H1 (cell line): Measurements from ENCODE around the gene ITGB7. TPM values are rescaled to one million over a fixed set of nuclear protein-coding genes. Genes with fewer than 3 reads are reported as not detected.

Experiments
- CTCF ChIA-PET: fragments of 300-600 bp; sonication (Branson Sonifier 250); formaldehyde crosslinking; loops from one replicate; lab custom pipeline; 2021; ENCODE audit not compliant: partially characterized antibody; lab: Charles Lee
- POLR2A ChIA-PET: fragments of 300-600 bp; sonication (Branson Sonifier 250); formaldehyde crosslinking; loops from one replicate; lab custom pipeline; 2021; ENCODE audit warnings: inconsistent platforms; ENCODE audit not compliant: partially characterized antibody; lab: Charles Lee
- DNase-seq, 2 experiments: peaks; one replicate each; pipeline versions ENCODE4 v3.0.0 to v3.0.0-alpha.2; 2010 to 2022; ENCODE audit warnings: low spot score in 2 of 2, low read depth in 1 of 2, mixed read lengths in 1 of 2
- FAIRE-seq: peaks from 2 replicates; lab custom pipeline; 2011; peaks lifted over from hg19 to GRCh38; lab: Jason Lieb, UNC
- H2AFZ ChIP-seq: 2 replicates; pipeline ENCODE4 v1.8.1; 2012; ENCODE audit warnings: low read length, inconsistent platforms
- H2AK5ac ChIP-seq: 2 replicates; pipeline ENCODE4 v1.6.1; 2013; ENCODE audit warnings: low read depth, low read length
- H2BK120ac ChIP-seq: replicated peaks from 2 replicates; pipeline ENCODE3; 2013; ENCODE audit warnings: low read depth, low read length, inconsistent platforms
- H2BK12ac ChIP-seq: 2 replicates; pipeline ENCODE4 v1.6.1; 2013; ENCODE audit warnings: low read depth, low read length
- H2BK15ac ChIP-seq: 2 replicates; pipeline ENCODE4 v1.6.1; 2013; ENCODE audit warnings: low read length
- H2BK20ac ChIP-seq: 2 replicates; pipeline ENCODE4 v1.6.1; 2013; ENCODE audit warnings: low read length
- H2BK5ac ChIP-seq: 2 replicates; pipeline ENCODE4 v1.6.1; 2013; ENCODE audit warnings: low read depth, low read length
- H3K14ac ChIP-seq: 2 replicates; pipeline ENCODE4 v1.6.1; 2013; ENCODE audit warnings: inconsistent platforms; ENCODE audit not compliant: insufficient read length
- H3K18ac ChIP-seq: 2 replicates; pipeline ENCODE4 v1.6.1; 2013; ENCODE audit warnings: low read length; ENCODE audit errors: extremely low read depth
- H3K23ac ChIP-seq: 2 replicates; pipeline ENCODE4 v1.6.1; 2013; ENCODE audit warnings: inconsistent platforms; ENCODE audit not compliant: insufficient read length
- H3K23me2 ChIP-seq: 2 replicates; pipeline ENCODE4 v1.6.1; 2013; ENCODE audit warnings: low read depth, low read length
- H3K27ac ChIP-seq: 2 replicates; pipeline ENCODE4 v1.6.1; 2011; ENCODE audit warnings: low read depth, low read length, inconsistent platforms
- H3K27me3 ChIP-seq, 4 experiments: replicated peaks in 1 of 4; 1 replicate in 1 of 4; 2 replicates in 3 of 4; pipeline versions ENCODE4 v1.6.1 to v1.8.1; 2011 to 2013; ENCODE audit warnings: low read length in 3 of 4, mild to moderate bottlenecking in 3 of 4, inconsistent platforms in 2 of 4, mixed read lengths in 2 of 4, moderate library complexity in 1 of 4; ENCODE audit not compliant: control insufficient read depth in 3 of 4, insufficient read depth in 3 of 4; ENCODE audit errors: extremely low read depth in 1 of 4
- H3K36me3 ChIP-seq, 4 experiments: 2 replicates each; pipeline versions ENCODE4 v1.6.1 to v1.8.1; 2011 to 2013; ENCODE audit warnings: mild to moderate bottlenecking in 4 of 4, low read length in 3 of 4, moderate library complexity in 2 of 4, control low read depth in 1 of 4, inconsistent platforms in 1 of 4; ENCODE audit not compliant: insufficient read depth in 4 of 4, control insufficient read depth in 2 of 4
- H3K4ac ChIP-seq: replicated peaks from 2 replicates; pipeline ENCODE3; 2013; ENCODE audit warnings: low read length, low read depth, mixed read lengths, inconsistent platforms; ENCODE audit not compliant: insufficient read length
- H3K4me1 ChIP-seq, 4 experiments: replicated peaks in 1 of 4; 1 replicate in 1 of 4; 2 replicates in 3 of 4; pipeline versions ENCODE4 v1.6.1 to v1.8.1; 2011 to 2013; ENCODE audit warnings: low read length in 3 of 4, inconsistent platforms in 2 of 4, mixed read lengths in 1 of 4; ENCODE audit not compliant: insufficient read depth in 4 of 4, control insufficient read depth in 3 of 4
- H3K4me2 ChIP-seq, 2 experiments: 2 replicates each; pipeline versions ENCODE4 v1.6.1 to v1.8.1; 2011 to 2013; ENCODE audit warnings: low read depth in 2 of 2, low read length in 2 of 2, control low read depth in 1 of 2, inconsistent platforms in 1 of 2, mild to moderate bottlenecking in 1 of 2; ENCODE audit not compliant: insufficient read depth in 1 of 2
- H3K4me3 ChIP-seq, 4 experiments: fragments of 200-600, 300-600 bp in 1 of 4; sonication (generic), shearing (Covaris generic), sonication (Bioruptor Twin) in 1 of 4; 2 replicates each; pipeline versions ENCODE4 v1.5.1 to v1.8.1; 2011 to 2016; ENCODE audit warnings: low read length in 4 of 4, low read depth in 3 of 4, control low read depth in 2 of 4, inconsistent platforms in 2 of 4, mild to moderate bottlenecking in 2 of 4, mixed read lengths in 1 of 4, moderate library complexity in 1 of 4; ENCODE audit not compliant: insufficient read depth in 2 of 4; ENCODE audit errors: extremely low read depth in 1 of 4
- H3K56ac ChIP-seq: replicated peaks from 2 replicates; pipeline ENCODE3; 2013; ENCODE audit warnings: low read depth, mild to moderate bottlenecking, mixed read lengths, low read length, inconsistent platforms; ENCODE audit not compliant: insufficient read length
- H3K79me1 ChIP-seq: 2 replicates; pipeline ENCODE4 v1.6.1; 2013; ENCODE audit warnings: low read depth, low read length, control low read depth
- H3K79me2 ChIP-seq, 2 experiments: 2 replicates each; pipeline versions ENCODE4 v1.6.1 to v1.8.1; 2012 to 2013; ENCODE audit warnings: low read length in 2 of 2, mild to moderate bottlenecking in 2 of 2, inconsistent platforms in 1 of 2; ENCODE audit not compliant: insufficient read depth in 2 of 2, control insufficient read depth in 1 of 2
- H3K9ac ChIP-seq, 4 experiments: replicated peaks in 1 of 4; 1 replicate in 1 of 4; 2 replicates in 3 of 4; pipeline versions ENCODE4 v1.6.1 to v1.8.1; 2011 to 2013; ENCODE audit warnings: low read depth in 3 of 4, low read length in 3 of 4, control low read depth in 2 of 4, mild to moderate bottlenecking in 2 of 4, moderate library complexity in 2 of 4, inconsistent platforms in 1 of 4; ENCODE audit errors: extremely low read depth in 1 of 4
- H3K9me3 ChIP-seq, 2 experiments: 2 replicates each; pipeline versions ENCODE4 v1.6.1 to v1.8.1; 2012 to 2013; ENCODE audit warnings: mild to moderate bottlenecking in 2 of 2, moderate library complexity in 2 of 2, control low read depth in 1 of 2, inconsistent platforms in 1 of 2, low read depth in 1 of 2, low read length in 1 of 2, mixed read lengths in 1 of 2; ENCODE audit not compliant: insufficient read depth in 2 of 2
- H4K20me1 ChIP-seq, 2 experiments: replicated peaks in 1 of 2; 2 replicates each; pipeline versions ENCODE3 to v1.8.1; 2011 to 2013; ENCODE audit warnings: inconsistent platforms in 2 of 2, low read length in 2 of 2, mild to moderate bottlenecking in 1 of 2; ENCODE audit not compliant: insufficient read depth in 2 of 2, control insufficient read depth in 1 of 2
- H4K5ac ChIP-seq: 2 replicates; pipeline ENCODE4 v1.6.1; 2013; ENCODE audit warnings: low read length, low read depth, mixed read lengths, inconsistent platforms; ENCODE audit not compliant: insufficient read length
- H4K8ac ChIP-seq: 2 replicates; pipeline ENCODE4 v1.8.0; 2013; ENCODE audit warnings: mild to moderate bottlenecking, moderate library complexity, low read length, inconsistent platforms; ENCODE audit not compliant: insufficient read depth; ENCODE audit errors: extremely low read depth
- H4K91ac ChIP-seq: replicated peaks from 2 replicates; pipeline ENCODE3; 2013; ENCODE audit warnings: low read length, mixed read lengths, inconsistent platforms; ENCODE audit not compliant: insufficient read length
- CEBPB ChIP-seq: IDR thresholded peaks from 2 replicates; pipeline ENCODE4 v1.6.1; 2012; ENCODE audit warnings: low read depth, low read length
- JUN ChIP-seq: IDR thresholded peaks from 2 replicates; pipeline ENCODE4 v1.6.1; 2011; ENCODE audit warnings: low read depth, mild to moderate bottlenecking, improper control_type of control experiment, low read length
- KDM1A ChIP-seq: fragments of 200-600, 300-600 bp; sonication (generic); IDR thresholded peaks from 2 replicates; pipeline ENCODE4 v1.7.1; 2016; ENCODE audit warnings: mild to moderate bottlenecking, low read length, borderline replicate concordance
- KDM5A ChIP-seq: fragments of 200-600 bp; IDR thresholded peaks from 2 replicates; pipeline ENCODE4 v1.7.1; 2012; ENCODE audit warnings: mild to moderate bottlenecking, low read length, inconsistent platforms, mixed read lengths
- NANOG ChIP-seq: IDR thresholded peaks from 2 replicates; pipeline ENCODE4 v1.6.1; 2011; ENCODE audit warnings: low read length, low read depth, mild to moderate bottlenecking, inconsistent platforms; ENCODE audit not compliant: insufficient read depth, poor library complexity, severe bottlenecking
- POLR2AphosphoS5 ChIP-seq: IDR thresholded peaks from 2 replicates; pipeline ENCODE4 v1.6.1; 2011; ENCODE audit warnings: low read depth, low read length
- RAD21 ChIP-seq, 2 experiments: IDR thresholded peaks in 1 of 2; conservative IDR thresholded peaks in 1 of 2; 2 replicates each; pipeline ENCODE4 v1.6.1; 2011; ENCODE audit warnings: low read depth in 2 of 2, low read length in 2 of 2, improper control_type of control experiment in 1 of 2, inconsistent platforms in 1 of 2, mild to moderate bottlenecking in 1 of 2, moderate library complexity in 1 of 2
- TEAD4 ChIP-seq: IDR thresholded peaks from 2 replicates; pipeline ENCODE4 v1.6.1; 2012; ENCODE audit warnings: low read depth, low read length, inconsistent platforms, mixed read lengths
- WGBS, 2 experiments: shearing (Covaris generic) in 1 of 2; methylation state at CpG; one replicate each; pipeline versions ENCODE4 v1.1.6 to v1.1.7; 2013 to 2015; ENCODE audit warnings: low lambda C conversion rate in 2 of 2, mixed read lengths in 2 of 2, inconsistent platforms in 1 of 2, low coverage in 1 of 2, missing lambda C conversion rate in 1 of 2; ENCODE audit not compliant: insufficient replicate concordance in 2 of 2, insufficient coverage in 1 of 2, insufficient read length in 1 of 2; ENCODE audit errors: extremely low coverage in 1 of 2, missing lambda C conversion rate in 1 of 2; 5-methylcytosine and 5-hydroxymethylcytosine counted together
- polyA plus RNA-seq, 7 experiments: library from polyadenylated mRNA; depleted of rRNA in 3 of 7; stranded (reverse) in 5 of 7; unstranded in 2 of 7; fragments of >200 nt in 5 of 7; fragments of 200-250 nt in 2 of 7; gene quantifications; 1 replicate in 5 of 7; 2 replicates in 1 of 7; 4 replicates in 1 of 7; pipeline versions ENCODE4 v1.2.1 to v1.2.3, GENCODE V29; 2011 to 2013; ENCODE audit warnings: missing spikeins in 2 of 7, mixed read lengths in 2 of 7
- total RNA-seq: library from RNA; stranded (reverse); fragmentation: NEBNext Ultra II Directional; extraction: Animal tissue kit (Norgen Biotek cat#: 25700); gene quantifications from 2 replicates; pipeline ENCODE4 v1.2.1, GENCODE V29; 2021
- TF ChIP-seq, protein P1 (sequence below): IDR thresholded peaks from 2 replicates; pipeline ENCODE4 v1.6.1; 2011; ENCODE audit warnings: low read length, improper control_type of control experiment

ITGB7 gene
- total and polyA plus RNA-seq, 2 of the 8 experiments (the other 6 are each of a cell fraction or from before 2014, with no cell fraction given) = 0.35 to 0.54 TPM

DNA sequence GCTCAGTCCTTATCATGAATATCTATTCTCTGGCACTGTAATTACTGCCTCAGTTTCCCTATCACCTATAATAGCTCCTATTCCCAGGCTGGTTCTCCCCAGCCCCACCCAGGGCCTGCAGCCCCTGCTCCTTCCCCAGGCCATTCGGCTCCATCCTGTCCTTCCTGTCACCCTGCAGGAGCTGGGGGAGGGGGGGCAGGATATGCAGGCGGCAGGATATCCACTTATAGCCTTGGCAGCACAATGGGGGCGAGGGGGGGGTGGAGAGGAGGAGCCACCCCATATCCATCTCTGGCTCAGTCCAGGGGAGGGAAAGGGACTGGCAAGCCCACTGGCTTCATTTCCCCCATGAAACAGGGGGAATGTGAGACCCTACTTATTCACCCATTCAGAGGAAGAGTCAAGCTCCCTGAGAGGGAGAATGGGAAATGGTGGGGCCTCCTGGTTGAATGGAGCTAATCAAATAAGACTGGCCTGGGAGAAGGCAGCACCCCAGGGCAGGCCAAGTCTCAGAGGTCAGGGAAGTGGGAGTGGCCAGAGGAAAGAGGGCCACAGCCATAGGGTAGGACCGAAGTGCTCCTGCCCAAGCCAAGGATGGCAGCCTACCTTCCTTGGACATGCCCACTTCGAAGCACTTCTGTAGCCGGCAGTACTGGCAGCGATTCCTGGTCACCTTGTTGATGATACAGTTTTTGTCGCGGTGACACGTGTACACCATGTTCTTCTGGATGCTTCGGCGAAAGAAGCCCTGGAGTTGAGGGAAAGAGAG is 7.8 kb upstream of the ITGB7 start:
- Histone ChIP-seq H2BK20ac (peak overlapping the region; percentile 68), H3K56ac (no peak overlapping the region), H3K4me2 (peak overlapping the region; percentile 9 to 11; a peak in 3 of 4 replicates), H2AFZ (no peak overlapping the region), H3K36me3 (peaks cover 20 to 45% (median 31%) of the 10 kb centered on the region in 4 experiments), H3K23ac (no peak overlapping the region), H2BK120ac (peak overlapping the region; percentile 52), H2BK5ac (peak overlapping the region; percentile 98), H3K27me3 (peaks cover 0 to 3% (median 0%) of the 10 kb centered on the region in 4 experiments; a peak in 1 of 7 replicates), H2BK15ac (peak overlapping the region; percentile 95), H4K8ac (no peak overlapping the region; the same call in 1 of the 2 replicates), H3K14ac (no peak overlapping the region), H3K4ac (peak overlapping the region; percentile 61), H4K20me1 (peaks cover 2 to 7% of the 10 kb centered on the region in 2 experiments), H3K4me1 (peaks cover 21 to 52% (median 39%) of the 10 kb centered on the region in 4 experiments), H3K18ac (0 out of 2 replicates have a peak overlapping the region, but pooled peaks have one; percentile 92), H4K5ac (no peak overlapping the region), H3K79me2 (peaks cover 16 to 36% of the 10 kb centered on the region in 2 experiments), H3K79me1 (peaks cover 17% of the 10 kb centered on the region), H3K9me3 (no peaks in the 10 kb centered on the region), H3K9ac (no peak overlapping the region), H2AK5ac (peak overlapping the region; percentile 95; the same call in 1 of the 2 replicates), H3K23me2 (peaks cover 16% of the 10 kb centered on the region), H4K91ac (peak overlapping the region; percentile 91), H2BK12ac (peak overlapping the region; percentile 100; the same call in 1 of the 2 replicates), H3K4me3 (no peak overlapping the region), H3K27ac (0 out of 2 replicates have a peak overlapping the region, but pooled peaks have one; percentile 9)
- FAIRE-seq = no peak
- POLR2A ChIA-PET = interaction anchor here (0.7 to 13.6 kb wide), 17 partner anchors 14 to 218 kb away, joined by 3 to 151 read pairs (median 5); partner anchors contain the start of genes ESPL1, MYG1, PFDN5 and RARG
- 80% methylated on average over 11 of the region's 12 CpGs; no CpG with 5 or more reads in 1 of the 2 experiments for WGBS, 2 experiments
- CTCF ChIA-PET = interaction anchor here (0.6 to 22.3 kb wide), 22 partner anchors 8 to 206 kb away, joined by 3 to 654 read pairs (median 9); partner anchors contain the start of genes AAAS, CSAD, ESPL1 and MYG1
- DNase-seq = no peak
- TF ChIP-seq NANOG = no peak
- no peak for TF ChIP-seq KDM5A
- TF ChIP-seq POLR2AphosphoS5 = no peak
- no peak for TF ChIP-seq RAD21 (IDR thresholded peaks at IDR 0.05 in 1 of 2, conservative IDR thresholded peaks at IDR 0.05 in 1 of 2; ENCODE audit: low read depth in 2 of 2, low read length in 2 of 2)
- TF ChIP-seq, protein P1, sequence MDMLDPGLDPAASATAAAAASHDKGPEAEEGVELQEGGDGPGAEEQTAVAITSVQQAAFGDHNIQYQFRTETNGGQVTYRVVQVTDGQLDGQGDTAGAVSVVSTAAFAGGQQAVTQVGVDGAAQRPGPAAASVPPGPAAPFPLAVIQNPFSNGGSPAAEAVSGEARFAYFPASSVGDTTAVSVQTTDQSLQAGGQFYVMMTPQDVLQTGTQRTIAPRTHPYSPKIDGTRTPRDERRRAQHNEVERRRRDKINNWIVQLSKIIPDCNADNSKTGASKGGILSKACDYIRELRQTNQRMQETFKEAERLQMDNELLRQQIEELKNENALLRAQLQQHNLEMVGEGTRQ = no peak
- no peak for TF ChIP-seq TEAD4
- TF ChIP-seq JUN = no peak
- TF ChIP-seq CEBPB = no peak
- TF ChIP-seq KDM1A = no peak
